Measurements from ENCODE around the gene SOS1. TPM values are rescaled to one million over a fixed set of nuclear protein-coding genes. Genes with fewer than 3 reads are reported as not detected.
"Not testable (repeated sequence)": the region's sequence is repeated elsewhere in the genome, so short reads cannot be mapped to it uniquely, and the experiment has no call there.

SOS1 gene
- total RNA-seq, 2 donors from 2014 or later: 35.0 to 54.1 TPM

GRCh38 chr2:39156846-39157245, 36.0 kb upstream of the SOS1 start:
- intact Hi-C loops (cut with DNase I): no loop called here

GRCh38 chr2:39156107-39156506, 35.3 kb upstream of the SOS1 start:
- no peaks in the 10 kb centered on the region for H3K9me3 ChIP-seq
- no peak for DNase-seq (ENCODE audit: low spot score)

More at GRCh38 chr2:39156846-39157245, 36.0 kb upstream of the SOS1 start:
- Histone ChIP-seq H3K9me3 (no peaks in the 10 kb centered on the region), H3K4me3 (no peak overlapping the region), H3K4me1 (replicated peaks) (no peaks in the 10 kb centered on the region), H3K27ac (no peak overlapping the region), H3K36me3 (no peaks in the 10 kb centered on the region), H3K27me3 (replicated peaks; ENCODE audit: insufficient read depth) (no peaks in the 10 kb centered on the region)
- WGBS: 89% methylated on average over 6 of the region's 6 CpGs
- TF ChIP-seq CTCF (IDR thresholded peaks at IDR 0.05) (no peak), POLR2AphosphoS5 (IDR thresholded peaks at IDR 0.05) (no peak), POLR2A (IDR thresholded peaks at IDR 0.05) (no peak)
- DNase-seq (ENCODE audit: low spot score): no peak

GRCh38 chr2:39155573-39155972, 34.7 kb upstream of the SOS1 start:
- H3K27ac ChIP-seq; H3K27me3 ChIP-seq (replicated peaks; ENCODE audit: insufficient read depth); intact Hi-C loops (cut with DNase I); H3K4me3 ChIP-seq; H3K9me3 ChIP-seq; H3K36me3 ChIP-seq; DNase-seq (ENCODE audit: low spot score); H3K4me1 ChIP-seq (replicated peaks): not testable (repeated sequence)
- WGBS: 94% methylated on average over 4 of the region's 4 CpGs

More at GRCh38 chr2:39156107-39156506, 35.3 kb upstream of the SOS1 start:
- Histone ChIP-seq H3K4me1 (replicated peaks) (no peaks in the 10 kb centered on the region), H3K36me3 (no peaks in the 10 kb centered on the region), H3K4me3 (no peak overlapping the region), H3K27ac (no peak overlapping the region), H3K27me3 (replicated peaks; ENCODE audit: insufficient read depth) (no peaks in the 10 kb centered on the region)
- intact Hi-C loops (cut with DNase I): no loop called here
- no peak for TF ChIP-seq POLR2A (IDR thresholded peaks at IDR 0.05)
- TF ChIP-seq POLR2AphosphoS5 (IDR thresholded peaks at IDR 0.05): no peak
- no peak for TF ChIP-seq CTCF (IDR thresholded peaks at IDR 0.05)

- no peaks in the 10 kb centered on the region for H3K27me3 ChIP-seq (replicated peaks; ENCODE audit: insufficient read depth)
- H3K4me3 ChIP-seq: no peak overlapping the region
- intact Hi-C loops (cut with DNase I): no loop called here
- H3K27ac ChIP-seq: no peak overlapping the region
- WGBS: 71% methylated on average over 3 of the region's 3 CpGs
- H3K9me3 ChIP-seq: no peaks in the 10 kb centered on the region
- DNase-seq (ENCODE audit: low spot score): no peak
- no peaks in the 10 kb centered on the region for H3K4me1 ChIP-seq (replicated peaks)
- TF ChIP-seq POLR2AphosphoS5 (IDR thresholded peaks at IDR 0.05): no peak
- no peak for TF ChIP-seq POLR2A (IDR thresholded peaks at IDR 0.05)
- TF ChIP-seq CTCF (IDR thresholded peaks at IDR 0.05): no peak
- no peaks in the 10 kb centered on the region for H3K36me3 ChIP-seq
These were observed 34.1 kb upstream of the SOS1 start for GRCh38 chr2:39154944-39155343.

GRCh38 chr2:39153312-39153711, 32.5 kb upstream of the SOS1 start:
- no peak for DNase-seq (ENCODE audit: low spot score)
- H3K4me3 ChIP-seq: no peak overlapping the region
- no peaks in the 10 kb centered on the region for H3K4me1 ChIP-seq (replicated peaks)
- WGBS: 85% methylated on average over 1 of the region's 1 CpG
- intact Hi-C loops (cut with DNase I): no loop called here
- H3K9me3 ChIP-seq: no peaks in the 10 kb centered on the region
- no peak overlapping the region for H3K27ac ChIP-seq
- no peak for TF ChIP-seq CTCF (IDR thresholded peaks at IDR 0.05)
- H3K36me3 ChIP-seq: no peaks in the 10 kb centered on the region
- H3K27me3 ChIP-seq (replicated peaks; ENCODE audit: insufficient read depth): no peaks in the 10 kb centered on the region

All from prostate gland (tissue), 2 donors.